Calu3 (cell line): Measurements from ENCODE around the gene SEMA3B. TPM values are rescaled to one million over a fixed set of nuclear protein-coding genes. Genes with fewer than 3 reads are reported as not detected.

Experiments
- BruUV-seq: library from RNA; stranded (reverse); fragments of 400-500 nt; replicated peaks from 2 replicates; lab custom pipeline; 2021; lab: Mats Ljungman, UMichigan
- CTCF ChIA-PET: fragments of 300-600 bp; sonication (Branson Sonifier 250); formaldehyde crosslinking; loops from one replicate; lab custom pipeline; 2022; ENCODE audit warnings: antibody characterized with exemption; lab: Charles Lee
- DNase-seq: peaks from one replicate; pipeline ENCODE4 v3.0.0; 2022
- H3K27ac Mint-ChIP-seq: one replicate; pipeline ENCODE4 v1.8.0; 2022; ENCODE audit warnings: mixed read lengths; ENCODE audit not compliant: unreplicated experiment
- H3K27me3 Mint-ChIP-seq: one replicate; pipeline ENCODE4 v1.8.0; 2022; ENCODE audit warnings: mixed read lengths; ENCODE audit not compliant: unreplicated experiment
- H3K36me3 Mint-ChIP-seq: one replicate; pipeline ENCODE4 v1.8.0; 2022; ENCODE audit warnings: mild to moderate bottlenecking, moderate library complexity, mixed read lengths; ENCODE audit not compliant: insufficient read depth, unreplicated experiment
- H3K4me1 Mint-ChIP-seq: one replicate; pipeline ENCODE4 v1.8.0; 2022; ENCODE audit warnings: mild to moderate bottlenecking, low read depth, mixed read lengths; ENCODE audit not compliant: unreplicated experiment
- H3K4me3 Mint-ChIP-seq: one replicate; pipeline ENCODE4 v1.8.0; 2022; ENCODE audit warnings: mild to moderate bottlenecking, low read depth, moderate library complexity, mixed read lengths; ENCODE audit not compliant: unreplicated experiment
- H3K9me3 Mint-ChIP-seq: one replicate; pipeline ENCODE4 v1.8.0; 2022; ENCODE audit warnings: low read depth, mixed read lengths; ENCODE audit not compliant: unreplicated experiment
- CTCF ChIP-seq: fragments of 200-600 bp; IDR thresholded peaks from one replicate; pipeline ENCODE4 v1.8.0; 2022; ENCODE audit warnings: antibody characterized with exemption; ENCODE audit not compliant: unreplicated experiment
- intact Hi-C: fragments of 100-400 bp; cut with micrococcal nuclease; formaldehyde crosslinking; loops from one replicate; pipeline ENCODE4 v1.10.0; 2022; ENCODE audit not compliant: unreplicated experiment
- microRNA-seq: library from miRNA; unstranded; fragments of <30 nt; microRNA quantifications from one replicate; pipeline ENCODE4 v1.2.0, GENCODE V29; 2022
- total RNA-seq: library from RNA; stranded (reverse); gene quantifications from 2 replicates; pipeline ENCODE4 v1.2.3, GENCODE V29; 2022

The SEMA3B gene
- total RNA-seq, 1 experiment from 2014 or later = 20.3 TPM

- Mint-ChIP-seq H3K36me3 (peaks cover 42% of the 10 kb centered on the region), H3K27me3 (no peaks in the 10 kb centered on the region), H3K27ac (no peak overlapping the region), H3K4me3 (no peak overlapping the region), H3K4me1 (no peaks in the 10 kb centered on the region), H3K9me3 (no peaks in the 10 kb centered on the region)
- TF ChIP-seq CTCF = no peak
- intact Hi-C loops = loop anchor here (10.0 kb wide), 1 partner anchor 51 kb away; the partner anchor contains the start of gene LSMEM2
- no TSS peak for BruUV-seq
- CTCF ChIA-PET = no interaction called here
- DNase-seq = no peak
These were observed 57.2 kb downstream of the SEMA3B start for GRCh38 chr3:50326182-50326541.

- CTCF ChIA-PET = interaction anchor here (1.6 to 1.8 kb wide), 2 partner anchors 10 to 35 kb away, joined by 6 to 14 read pairs; partner anchors contain the start of gene IFRD2
- no peak for TF ChIP-seq CTCF
- H3K4me3 Mint-ChIP-seq = peak overlapping the region; percentile 82
- no peaks in the 10 kb centered on the region for H3K9me3 Mint-ChIP-seq
- peak overlapping the region; percentile 64 for H3K27ac Mint-ChIP-seq
- no TSS peak for BruUV-seq
- no peaks in the 10 kb centered on the region for H3K4me1 Mint-ChIP-seq
- H3K36me3 Mint-ChIP-seq = peaks cover 36% of the 10 kb centered on the region
- intact Hi-C loops = loop anchor here (10.0 kb wide), 1 partner anchor 52 kb away; the partner anchor contains the start of gene LSMEM2
- no peak for DNase-seq
- no peaks in the 10 kb centered on the region for H3K27me3 Mint-ChIP-seq
These were observed 58.2 kb downstream of the SEMA3B start for GRCh38 chr3:50327129-50327528.

Small RNA genes lying within 50 kb of the gene (microRNA-seq; reads per million reads assigned to microRNA genes)
- gene MIR5787 = not detected

Other genes with a start within 250 kb of the SEMA3B start
- 126 and 128 TPM in 2 replicates for gene RBM5, start 180.2 kb upstream of the SEMA3B start, total RNA-seq
- gene SEMA3F, start 113.8 kb upstream of the SEMA3B start, total RNA-seq = 1.6 and 1.7 TPM in 2 replicates
- gene GNAT1, start 77.5 kb upstream of the SEMA3B start, total RNA-seq = not detected in 2 replicates
- gene SLC38A3, start 63.9 kb upstream of the SEMA3B start, total RNA-seq = not detected in 2 replicates
- 92.5 and 102 TPM in 2 replicates for gene GNAI2, start 32.9 kb upstream of the SEMA3B start, total RNA-seq
- gene LSMEM2, start 9.9 kb downstream of the SEMA3B start, total RNA-seq = 0.32 TPM in 1 of 2 replicates, not detected in the other
- gene IFRD2, start 23.3 kb downstream of the SEMA3B start, total RNA-seq = 121 TPM in 2 replicates
- gene HYAL3, start 30.3 kb downstream of the SEMA3B start, total RNA-seq = 4.3 and 5.5 TPM in 2 replicates
- 11.6 and 15.0 TPM in 2 replicates for gene NAA80, start 30.3 kb downstream of the SEMA3B start, total RNA-seq
- gene HYAL1, start 34.4 kb downstream of the SEMA3B start, total RNA-seq = 1.3 and 1.5 TPM in 2 replicates
- gene HYAL2, start 53.6 kb downstream of the SEMA3B start, total RNA-seq = 35.7 and 36.9 TPM in 2 replicates
- gene TUSC2, start 59.1 kb downstream of the SEMA3B start, total RNA-seq = 29.2 and 31.2 TPM in 2 replicates
- gene RASSF1, start 71.7 kb downstream of the SEMA3B start, total RNA-seq = 14.7 and 16.8 TPM in 2 replicates
- gene ZMYND10, start 76.6 kb downstream of the SEMA3B start, total RNA-seq = 0.44 and 0.71 TPM in 2 replicates
- 21.0 and 21.8 TPM in 2 replicates for gene NPRL2, start 81.6 kb downstream of the SEMA3B start, total RNA-seq
- 19.4 and 19.7 TPM in 2 replicates for gene CYB561D2, start 81.7 kb downstream of the SEMA3B start, total RNA-seq
- 29.3 and 29.4 TPM in 2 replicates for gene TMEM115, start 90.4 kb downstream of the SEMA3B start, total RNA-seq
- gene CACNA2D2, start 234.5 kb downstream of the SEMA3B start, total RNA-seq = 0.12 TPM in 1 of 2 replicates, not detected in the other